DMS114 treated with DMSO at 0.1 percent for 48 hours (cell line): ENCODE measurements around the gene NUDT22.
A peak's percentile ranks its signal among the peaks of the same experiment; 100 is the strongest.

Source experiments
- DNase-seq: peaks from one replicate; lab custom pipeline; 2025; ENCODE audit not compliant: unreplicated experiment; lab: John Stamatoyannopoulos, UW

The NUDT22 gene

DNA sequence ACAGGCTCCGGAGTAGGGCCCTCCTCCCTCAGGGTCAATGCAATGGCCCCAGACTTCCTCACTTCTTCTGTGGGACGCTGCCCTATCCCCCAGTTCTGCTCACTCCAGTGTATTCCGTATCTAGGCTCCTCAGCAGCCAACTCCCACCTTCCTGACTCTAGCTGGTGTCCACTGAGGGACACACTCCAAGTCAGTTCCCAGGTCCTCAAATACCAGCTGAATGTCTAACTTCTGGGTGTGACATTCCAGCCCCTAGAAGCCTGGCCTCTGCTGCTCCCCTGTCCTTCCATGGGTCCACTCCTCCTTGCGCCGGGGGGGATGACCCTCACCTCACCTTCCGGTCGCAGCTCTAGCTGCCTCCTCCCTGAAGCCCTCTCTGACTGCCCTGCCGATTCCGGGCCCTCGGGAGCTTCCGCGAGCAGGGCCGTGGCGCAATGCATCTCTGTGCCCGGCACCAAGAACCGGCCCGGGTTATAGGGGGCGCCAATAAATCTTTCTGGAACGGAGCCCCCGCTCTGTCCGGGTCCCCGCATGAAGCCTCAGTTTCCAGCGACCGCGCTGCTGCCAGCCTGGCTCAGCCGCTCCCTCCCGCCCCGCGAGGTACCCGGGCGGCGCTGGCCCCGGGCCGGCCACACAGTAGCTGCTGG lies 42.9 kb downstream of the NUDT22 start:
- DNase-seq: peak; percentile 32

DNA sequence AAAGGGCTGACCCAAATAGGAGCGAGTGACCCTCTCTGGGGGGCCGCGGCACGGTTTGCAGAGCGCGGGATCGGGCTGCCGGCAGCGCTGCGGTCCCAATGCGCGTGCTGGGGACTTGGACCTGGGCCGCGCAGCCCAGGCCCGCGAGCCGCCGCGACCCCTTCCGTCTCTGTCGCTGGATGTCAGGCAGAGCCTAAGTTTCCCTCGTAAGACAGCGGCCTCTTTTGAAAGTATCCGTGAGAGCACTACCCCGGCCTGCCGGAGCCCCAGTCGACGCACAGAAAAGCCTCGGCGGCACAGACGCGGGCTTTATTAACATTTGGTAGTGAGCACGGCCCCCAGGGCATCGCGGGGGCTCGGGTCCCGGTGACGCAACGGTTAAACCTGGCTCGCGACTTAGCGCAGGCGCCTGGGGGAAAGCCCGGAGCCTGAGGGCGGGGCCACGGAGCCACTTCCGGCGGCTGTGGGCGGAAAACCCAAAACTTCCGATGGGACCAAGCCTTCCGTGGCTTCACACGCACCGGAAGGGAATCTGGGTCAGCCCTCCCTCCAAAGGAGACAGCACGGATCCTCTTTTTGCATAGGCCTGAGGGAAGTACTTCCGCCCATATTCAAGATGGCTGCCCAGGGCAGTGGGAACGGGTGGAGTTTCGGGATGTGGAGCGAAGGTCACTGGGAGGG lies 43.6 kb downstream of the NUDT22 start:
- DNase-seq: peak; percentile 99

DNA sequence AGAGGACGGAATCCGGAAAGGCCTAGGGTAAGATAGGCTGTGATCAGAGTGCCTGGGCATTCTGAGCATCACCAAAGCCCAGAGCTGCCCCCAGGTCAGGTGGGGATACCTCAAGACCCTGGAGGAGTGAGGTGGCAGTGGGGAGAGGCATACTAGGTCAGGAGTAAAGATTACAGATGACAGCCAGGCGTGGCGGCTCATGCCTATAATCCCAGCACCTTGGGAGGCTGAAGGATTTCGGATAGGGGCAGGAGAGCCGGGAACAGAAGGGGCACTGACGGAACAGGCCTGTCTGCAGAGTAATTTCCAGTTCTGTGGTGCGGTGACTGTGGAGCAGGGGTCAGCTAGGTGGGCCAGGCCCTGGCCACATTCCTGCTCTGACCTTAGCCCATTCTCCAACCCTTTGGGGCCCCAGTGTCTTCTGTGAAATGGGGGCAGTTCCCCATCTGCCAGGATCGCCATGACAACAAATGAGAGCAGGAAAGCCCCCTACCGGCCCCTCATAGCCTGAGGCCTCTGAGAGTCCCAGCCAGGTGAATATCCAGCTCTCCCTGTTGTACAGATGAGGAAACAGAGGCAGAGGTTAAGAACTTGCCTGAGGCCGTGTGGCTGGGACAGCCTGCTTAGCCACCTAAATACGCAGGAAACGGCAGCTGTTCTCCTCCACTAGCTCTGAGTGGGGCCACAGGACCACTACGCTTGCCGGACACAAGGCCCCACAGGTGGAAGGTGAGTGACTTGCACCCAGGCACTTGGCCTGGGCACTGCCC lies 49.1 kb downstream of the NUDT22 start:
- DNase-seq: no peak

DNA sequence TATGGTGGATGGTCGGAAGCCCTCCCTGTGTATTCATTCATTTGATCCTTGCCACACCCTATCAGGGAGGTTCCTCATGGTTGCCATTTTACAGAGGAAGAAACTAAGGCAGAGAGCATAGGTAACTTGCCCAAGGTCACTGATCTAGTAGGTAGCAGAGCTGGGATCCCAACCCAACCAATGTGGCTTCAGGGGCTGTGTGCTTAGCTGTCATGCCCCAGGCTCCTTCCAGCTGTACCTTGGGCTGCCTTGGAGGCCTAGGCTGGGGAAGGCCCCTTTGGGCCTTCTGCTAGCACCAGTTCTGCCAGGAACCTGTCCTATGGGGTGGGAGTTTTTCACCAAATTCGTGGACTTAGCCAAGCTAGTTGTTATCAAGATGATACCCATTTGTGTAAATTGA lies 49.8 kb downstream of the NUDT22 start:
- DNase-seq: no peak

DNA sequence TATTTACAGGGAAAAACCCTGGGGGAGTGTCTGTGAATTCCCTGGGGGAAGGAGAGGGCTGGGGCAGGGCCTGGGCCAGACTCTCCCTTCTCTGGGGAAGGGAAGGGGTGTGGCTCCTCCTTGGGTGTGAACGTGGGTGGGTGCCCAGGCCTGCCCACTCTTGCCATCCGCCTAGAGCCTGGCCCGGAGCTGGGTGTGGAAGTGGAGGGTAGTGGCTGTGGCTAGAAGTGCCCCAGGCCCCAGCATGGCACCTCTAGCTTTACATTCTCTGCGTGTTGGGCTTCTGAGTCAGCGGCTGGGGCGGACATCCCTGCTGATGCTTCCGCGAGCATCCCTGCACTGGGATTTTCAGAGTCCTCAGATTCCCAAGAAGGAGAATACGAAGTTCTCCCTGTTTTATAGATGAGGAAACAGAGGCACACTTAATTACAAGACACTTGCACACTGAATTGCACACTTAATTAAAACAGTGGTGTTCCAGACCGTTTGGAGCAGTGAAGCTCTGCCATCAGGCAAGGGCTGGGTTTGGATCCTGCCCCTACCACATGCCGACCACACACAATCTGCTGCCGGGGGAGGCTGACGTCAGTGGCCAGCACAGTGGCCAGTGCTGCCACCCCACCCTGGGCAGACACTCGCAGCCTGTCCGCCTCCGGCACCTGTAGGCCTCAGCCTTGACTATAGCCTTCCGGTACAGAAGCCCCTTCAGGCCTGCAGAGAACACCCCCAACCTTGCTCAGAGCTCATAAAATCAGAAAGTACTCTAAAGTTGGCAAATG lies 50.8 kb downstream of the NUDT22 start:
- no peak for DNase-seq

DNA sequence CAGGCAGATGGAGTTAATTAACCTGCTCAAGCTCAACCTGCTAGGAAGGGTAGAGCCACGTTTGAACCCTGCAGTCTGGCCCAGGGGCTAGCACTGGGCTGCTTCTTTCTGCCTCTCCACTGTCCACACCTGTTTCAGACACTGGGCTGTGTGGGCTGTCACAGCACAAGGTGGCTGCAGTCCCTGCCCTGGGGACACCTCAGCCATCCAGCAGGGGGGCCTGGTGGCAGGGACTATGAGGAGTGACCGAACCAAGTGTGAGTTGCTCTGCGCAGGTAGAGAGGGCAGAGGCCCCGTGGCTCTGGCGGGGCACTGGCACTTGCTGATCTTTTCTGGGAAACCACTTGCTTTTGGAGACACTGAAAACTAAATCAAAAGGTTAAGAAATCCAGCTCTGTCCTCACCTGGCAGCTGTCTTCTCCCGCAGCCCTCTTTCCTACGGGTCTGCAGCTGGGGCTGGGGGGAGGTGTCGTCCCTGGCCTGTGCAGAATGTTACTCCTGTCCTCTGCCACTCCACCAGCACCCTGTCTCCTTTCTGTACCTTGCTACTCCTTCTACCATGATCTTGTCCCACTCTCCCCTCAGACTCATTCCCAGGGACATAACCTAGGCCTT lies 52.6 kb downstream of the NUDT22 start:
- DNase-seq: no peak
